Daoy (cell line): Measurements from ENCODE around the gene TREML4. TPM values are rescaled to one million over a fixed set of nuclear protein-coding genes. Genes with fewer than 3 reads are reported as not detected.
"Not testable (repeated sequence)": the region's sequence is repeated elsewhere in the genome, so short reads cannot be mapped to it uniquely, and the experiment has no call there.

ENCODE experiments used
- DNase-seq: peaks from one replicate; pipeline ENCODE4 v3.0.0-alpha.2; 2015; ENCODE audit warnings: low read depth
- total RNA-seq: library from RNA; depleted of rRNA; stranded (reverse); fragments of >200 nt; shearing (Covaris generic); gene quantifications from 2 replicates; pipeline ENCODE4 v1.2.3, GENCODE V29; 2014

The TREML4 gene
- total RNA-seq, 1 experiment from 2014 or later, result not detected

GRCh38 chr6:41204156-41204555 is 24.0 kb upstream of the TREML4 start:
- no peak for DNase-seq

- no peak for DNase-seq
These were observed 19.6 kb upstream of the TREML4 start for GRCh38 chr6:41208439-41209106.

GRCh38 chr6:41209547-41210320 is 18.4 kb upstream of the TREML4 start:
- DNase-seq, result no peak

GRCh38 chr6:41214559-41215238 is 13.4 kb upstream of the TREML4 start:
- DNase-seq, result no peak

GRCh38 chr6:41215777-41216176 is 12.4 kb upstream of the TREML4 start:
- DNase-seq, result no peak

- DNase-seq, result no peak
These were observed 11.5 kb upstream of the TREML4 start for GRCh38 chr6:41216616-41217015.

- DNase-seq, result no peak
These were observed 6.1 kb upstream of the TREML4 start for GRCh38 chr6:41222045-41222444.

GRCh38 chr6:41222513-41222912 is 5.6 kb upstream of the TREML4 start:
- DNase-seq, result no peak

GRCh38 chr6:41224800-41225199 is 3.3 kb upstream of the TREML4 start:
- no peak for DNase-seq

- DNase-seq, result no peak
These were observed 1.4 kb upstream of the TREML4 start for GRCh38 chr6:41226752-41227151.

GRCh38 chr6:41228616-41229015 is 467 bp downstream of the TREML4 start:
- DNase-seq, result no peak

GRCh38 chr6:41229721-41230120 is 1.6 kb downstream of the TREML4 start:
- no peak for DNase-seq

GRCh38 chr6:41231246-41231645 is 3.1 kb downstream of the TREML4 start:
- no peak for DNase-seq

- no peak for DNase-seq
These were observed 4.5 kb downstream of the TREML4 start for GRCh38 chr6:41232667-41233066.

GRCh38 chr6:41236276-41236675 is 8.1 kb downstream of the TREML4 start:
- DNase-seq, result no peak

GRCh38 chr6:41237128-41237527 is 9.0 kb downstream of the TREML4 start:
- no peak for DNase-seq

GRCh38 chr6:41239467-41240159 is 11.5 kb downstream of the TREML4 start:
- DNase-seq, result no peak

- not testable (repeated sequence) for DNase-seq
These were observed 18.4 kb downstream of the TREML4 start for GRCh38 chr6:41246529-41246928.

- no peak for DNase-seq
These were observed 19.2 kb downstream of the TREML4 start for GRCh38 chr6:41247288-41247865.

- DNase-seq, result no peak
These were observed 19.9 kb downstream of the TREML4 start for GRCh38 chr6:41247882-41248705.
